Spleen (tissue), 11 donors: Measurements from ENCODE around the gene SETMAR. TPM values are rescaled to one million over a fixed set of nuclear protein-coding genes. Genes with fewer than 3 reads are reported as not detected.
"Not testable (repeated sequence)": the region's sequence is repeated elsewhere in the genome, so short reads cannot be mapped to it uniquely, and the experiment has no call there.

ENCODE experiments used
- DNase-seq: peaks from one replicate; pipeline ENCODE4 v3.0.0-alpha.2; 2020
- H3K27ac ChIP-seq, 8 donors: fragments of 200-600 bp; sonication (generic) in 7 of 8; 1 replicate in 4 of 8; 2 replicates in 4 of 8; pipeline versions ENCODE4 v1.5.0 to v1.8.0; 2016 to 2021; ENCODE audit warnings: inconsistent platforms in 4 of 8, mild to moderate bottlenecking in 4 of 8, moderate library complexity in 1 of 8
- H3K27me3 ChIP-seq, 7 donors: fragments of 200-600 bp; sonication (generic) in 6 of 7; replicated peaks in 1 of 7; 1 replicate in 4 of 7; 2 replicates in 3 of 7; pipeline versions ENCODE4 v1.5.0 to v1.8.0; 2016 to 2021; ENCODE audit warnings: inconsistent platforms in 3 of 7, mild to moderate bottlenecking in 1 of 7
- H3K36me3 ChIP-seq, 6 donors: fragments of 200-600 bp; sonication (generic) in 5 of 6; 1 replicate in 4 of 6; 2 replicates in 2 of 6; pipeline versions ENCODE4 v1.5.0 to v1.8.0; 2016 to 2021; ENCODE audit warnings: inconsistent platforms in 2 of 6
- H3K4me1 ChIP-seq, 6 donors: fragments of 200-600 bp; sonication (generic) in 5 of 6; 1 replicate in 3 of 6; 2 replicates in 3 of 6; pipeline versions ENCODE4 v1.5.0 to v1.8.0; 2016 to 2021; ENCODE audit warnings: inconsistent platforms in 3 of 6
- H3K4me3 ChIP-seq, 8 donors: fragments of 200-600 bp; sonication (generic) in 7 of 8; 1 replicate in 4 of 8; 2 replicates in 4 of 8; pipeline versions ENCODE4 v1.5.0 to v1.8.0; 2016 to 2021; ENCODE audit warnings: inconsistent platforms in 4 of 8, mild to moderate bottlenecking in 4 of 8, moderate library complexity in 2 of 8
- H3K9me3 ChIP-seq, 8 donors: fragments of 200-600 bp; sonication (generic) in 7 of 8; 1 replicate in 4 of 8; 2 replicates in 4 of 8; pipeline versions ENCODE4 v1.5.0 to v1.8.0; 2016 to 2021; ENCODE audit warnings: inconsistent platforms in 4 of 8
- CTCF ChIP-seq, 11 experiments: fragments of 200-600 bp in 7 of 11; fragments of 450-650 bp in 4 of 11; sonication (generic) in 4 of 11; IDR thresholded peaks in 8 of 11; conservative IDR thresholded peaks in 3 of 11; 1 replicate in 7 of 11; 2 replicates in 4 of 11; pipeline versions ENCODE4 v1.4.0 to v1.8.0; 2016 to 2021; ENCODE audit warnings: antibody characterized with exemption in 11 of 11, inconsistent platforms in 4 of 11, mild to moderate bottlenecking in 1 of 11
- POLR2A ChIP-seq, 3 donors: fragments of 450-650 bp; IDR thresholded peaks; one replicate each; pipeline ENCODE4 v1.5.1; 2017; ENCODE audit warnings: antibody characterized with exemption in 3 of 3, mild to moderate bottlenecking in 1 of 3
- POLR2AphosphoS5 ChIP-seq, 3 donors: sonication (generic); formaldehyde crosslinking; IDR thresholded peaks; one replicate each; pipeline ENCODE4 v1.5.1; 2017; ENCODE audit warnings: antibody characterized with exemption in 3 of 3
- WGBS, 5 donors: extraction: QIAGEN DNeasy Blood & Tissue Kit in 3 of 5; methylation state at CpG; one replicate each; pipeline versions ENCODE4 v1.1.5 to v1.1.7; 2013 to 2018; 5-methylcytosine and 5-hydroxymethylcytosine counted together
- intact Hi-C: fragments of 100-400 bp; cut with DNase I; formaldehyde crosslinking; loops from one replicate; pipeline ENCODE4 v1.15.0; 2023; ENCODE audit warnings: low total_unique reads
- polyA plus RNA-seq, 3 donors: library from polyadenylated mRNA; stranded (reverse); fragments of 200-250 nt; gene quantifications; one replicate each; pipeline ENCODE4 v1.2.1, GENCODE V29; 2013
- total RNA-seq, 7 donors: library from RNA; depleted of rRNA in 3 of 7; stranded (reverse); fragments of >200 nt in 3 of 7; fragmentation: NEBNext Ultra II Directional in 4 of 7; extraction: Animal tissue kit (Norgen Biotek cat#: 25700) in 4 of 7; gene quantifications; one replicate each; pipeline versions ENCODE4 v1.1.0 to v1.2.1, GENCODE V29; 2016 to 2021
- donor health status: healthy with polysubstance abuse.
- donor health status: DM: no; HTN: no; CAD: no; lungs with moderate emphysema.
- donor health status: DM: no; HTN: no; CAD: no.
- donor health status: Bipolar disorder and iron deficiency.
- donor health status: healthy.
- donor health status: DM: no; HTN: no; CAD: no.
- donor health status: DM: yes; HTN: yes; CAD: no.

The SETMAR gene
- total and polyA plus RNA-seq, 10 donors = 7.8 to 17.8 (median 10.1) TPM

DNA sequence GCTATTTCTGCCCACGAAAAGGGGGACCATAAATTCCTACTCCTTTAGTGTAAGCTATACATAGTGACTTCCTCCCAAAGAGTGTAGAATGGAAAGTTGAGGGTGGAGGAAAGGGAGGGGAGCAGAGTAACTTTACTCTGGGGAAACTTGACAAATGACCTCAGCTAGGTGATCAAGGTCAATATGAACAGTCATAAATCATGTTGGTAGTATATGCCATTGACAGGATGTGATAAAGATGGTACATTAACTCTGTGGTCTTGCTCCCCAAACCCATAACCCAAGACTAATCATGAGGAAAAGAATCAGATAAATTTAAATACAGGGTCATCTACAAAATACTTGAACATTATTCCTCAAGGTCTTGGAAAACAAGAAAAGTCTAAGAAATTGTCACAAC lies 18.6 kb downstream of the SETMAR start:
- no peak for DNase-seq
- Histone ChIP-seq H3K9me3 (peaks cover 0 to 5% (median 3%) of the 10 kb centered on the region in 8 donors), H3K27ac (no peak overlapping the region), H3K4me1 (peaks cover 0 to 20% (median 4%) of the 10 kb centered on the region in 6 donors), H3K27me3 (no peaks in the 10 kb centered on the region), H3K4me3 (no peak overlapping the region), H3K36me3 (peaks cover 0 to 14% (median 3%) of the 10 kb centered on the region in 6 donors)
- 69 to 77% (median 70%) methylated on average over 1 of the region's 1 CpG for WGBS, 5 donors
- intact Hi-C loops = no loop called here
- TF ChIP-seq POLR2A (IDR thresholded peaks at IDR 0.05) (no peak), POLR2AphosphoS5 (IDR thresholded peaks at IDR 0.05) (no peak), CTCF (IDR thresholded peaks at IDR 0.05 in 8 of 11, conservative IDR thresholded peaks at IDR 0.05 in 3 of 11) (no peak)

GRCh38 chr3:4322635-4323034 lies 19.5 kb downstream of the SETMAR start:
- Histone ChIP-seq H3K27me3 (no peaks in the 10 kb centered on the region), H3K9me3 (peaks cover 0 to 14% (median 12%) of the 10 kb centered on the region in 8 donors), H3K4me3 (no peak overlapping the region), H3K36me3 (peaks cover 0 to 4% (median 0%) of the 10 kb centered on the region in 6 donors), H3K4me1 (peaks cover 0 to 20% (median 4%) of the 10 kb centered on the region in 6 donors), H3K27ac (peak overlapping the region in 1 of 8 donors; percentile 18)
- intact Hi-C loops = no loop called here
- DNase-seq = no peak
- TF ChIP-seq CTCF (IDR thresholded peaks at IDR 0.05 in 8 of 11, conservative IDR thresholded peaks at IDR 0.05 in 3 of 11) (no peak), POLR2AphosphoS5 (IDR thresholded peaks at IDR 0.05) (peak in 1 of 3 donors; percentile 8)
- 89 to 98% (median 97%) methylated on average over 1 of the region's 1 CpG for WGBS, 5 donors

DNA sequence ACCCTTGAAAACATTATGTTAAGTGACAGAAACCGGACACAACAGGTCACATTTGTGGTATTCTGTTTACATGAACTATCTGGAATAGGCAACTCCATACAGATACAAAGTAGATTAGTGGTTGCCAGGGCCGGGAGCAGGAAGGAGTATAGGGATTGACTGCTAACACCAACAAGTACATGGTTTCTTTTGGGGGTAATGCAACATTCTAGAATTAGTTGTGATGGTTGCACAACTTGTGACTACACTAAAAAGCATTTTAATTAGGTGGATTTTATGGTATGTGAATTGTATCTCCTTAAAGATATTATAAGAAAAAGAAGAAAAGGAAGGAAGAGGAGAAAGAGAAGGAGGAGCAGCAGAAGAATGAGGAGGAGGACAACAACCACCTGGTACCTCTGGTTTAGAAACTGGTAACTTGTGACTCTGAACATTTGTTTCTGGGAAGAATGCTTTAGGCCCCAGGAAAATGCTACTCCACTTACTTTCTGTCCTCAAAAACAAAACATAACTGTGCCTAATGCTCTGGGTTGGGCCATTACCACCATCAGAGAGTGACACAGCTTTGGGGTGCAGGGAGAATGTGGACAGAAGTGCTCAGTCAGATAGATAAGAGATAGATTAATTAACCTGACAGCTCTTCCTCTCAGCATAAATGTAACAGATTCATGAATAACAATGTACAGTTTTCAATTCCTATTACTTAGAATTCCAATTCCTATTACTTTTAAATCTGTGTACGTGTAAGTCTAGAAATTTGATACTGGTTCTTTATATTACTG lies 20.3 kb downstream of the SETMAR start:
- DNase-seq = no peak
- Histone ChIP-seq H3K36me3 (peaks cover 0 to under 1% (median 0%) of the 10 kb centered on the region in 6 donors), H3K27me3 (no peaks in the 10 kb centered on the region), H3K4me1 (peaks cover 0 to 20% (median 4%) of the 10 kb centered on the region in 6 donors), H3K9me3 (peaks cover 0 to 22% (median 18%) of the 10 kb centered on the region in 8 donors), H3K27ac (peak overlapping the region in 2 of 8 donors; percentile 4 to 16), H3K4me3 (no peak overlapping the region)
- 78 to 84% (median 83%) methylated on average over 3 of the region's 3 CpGs for WGBS, 5 donors
- intact Hi-C loops = no loop called here
- TF ChIP-seq POLR2A (IDR thresholded peaks at IDR 0.05) = no peak
- no peak for TF ChIP-seq CTCF (IDR thresholded peaks at IDR 0.05 in 8 of 11, conservative IDR thresholded peaks at IDR 0.05 in 3 of 11)

- Histone ChIP-seq H3K9me3 (peaks cover 0 to 45% (median 38%) of the 10 kb centered on the region in 8 donors), H3K4me1 (peaks cover 0 to 10% (median 4%) of the 10 kb centered on the region in 6 donors), H3K4me3 (no peak overlapping the region), H3K27me3 (no peaks in the 10 kb centered on the region), H3K36me3 (peaks cover 0 to 8% (median 0%) of the 10 kb centered on the region in 6 donors), H3K27ac (no peak overlapping the region)
- no peak for DNase-seq
- intact Hi-C loops = no loop called here
- WGBS, 5 donors = 89 to 98% (median 96%) methylated on average over 1 of the region's 1 CpG
- no peak for TF ChIP-seq POLR2A (IDR thresholded peaks at IDR 0.05)
- TF ChIP-seq CTCF (IDR thresholded peaks at IDR 0.05 in 8 of 11, conservative IDR thresholded peaks at IDR 0.05 in 3 of 11) = no peak
- no peak for TF ChIP-seq POLR2AphosphoS5 (IDR thresholded peaks at IDR 0.05)
Observed at GRCh38 chr3:4326868-4327267, 23.7 kb downstream of the SETMAR start.

DNA sequence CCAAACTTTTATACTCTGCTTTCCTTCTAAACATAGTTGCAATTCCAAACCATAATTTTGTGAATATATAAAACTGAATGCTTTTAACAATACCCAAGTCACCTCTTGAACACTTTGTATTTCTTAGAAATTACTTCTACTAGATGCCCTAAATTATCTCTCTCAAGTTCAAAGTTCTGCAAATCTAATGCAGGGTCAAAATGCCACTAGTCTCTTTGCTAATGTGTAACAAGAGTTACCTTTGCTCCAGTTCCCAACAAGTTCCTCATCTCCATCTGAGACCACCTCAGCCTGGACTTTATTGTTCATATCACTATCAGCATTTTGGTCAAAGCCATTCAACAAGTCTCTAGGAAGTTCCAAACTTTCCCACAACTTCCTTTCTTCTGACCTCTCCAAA lies 26.6 kb downstream of the SETMAR start:
- H3K27me3 ChIP-seq, H3K4me3 ChIP-seq, H3K36me3 ChIP-seq, DNase-seq, H3K4me1 ChIP-seq, H3K27ac ChIP-seq, intact Hi-C loops: not testable (repeated sequence)
- H3K9me3 ChIP-seq = peaks cover 0 to 45% (median 38%) of the 10 kb centered on the region in 8 donors
